IPS-18a (cell line): ENCODE data around the gene HDAC10.
"Not testable (repeated sequence)": the region's sequence is repeated elsewhere in the genome, so short reads cannot be mapped to it uniquely, and the experiment has no call there.

Experiments
- H3K27ac ChIP-seq: one replicate; pipeline ENCODE4 v1.5.1; 2013; ENCODE audit warnings: low read length
- H3K27me3 ChIP-seq: one replicate; pipeline ENCODE4 v1.6.1; 2013; ENCODE audit warnings: mild to moderate bottlenecking, low read length; ENCODE audit not compliant: control insufficient read depth, insufficient read depth
- H3K36me3 ChIP-seq: one replicate; pipeline ENCODE4 v1.6.1; 2013; ENCODE audit warnings: low read depth, low read length; ENCODE audit not compliant: control insufficient read depth
- H3K4me1 ChIP-seq: one replicate; pipeline ENCODE4 v1.6.1; 2013; ENCODE audit warnings: low read depth, low read length; ENCODE audit not compliant: control insufficient read depth
- H3K4me3 ChIP-seq: one replicate; pipeline ENCODE4 v1.5.1; 2013; ENCODE audit warnings: low read length
- H3K9ac ChIP-seq: one replicate; pipeline ENCODE4 v1.6.1; 2013; ENCODE audit warnings: mild to moderate bottlenecking, low read length, moderate library complexity
- H3K9me3 ChIP-seq: one replicate; pipeline ENCODE4 v1.6.1; 2013; ENCODE audit warnings: low read depth, low read length; ENCODE audit not compliant: control insufficient read depth

The HDAC10 gene

GRCh38 chr22:50213263-50213662 is 37.8 kb downstream of the HDAC10 start:
- H3K27me3 ChIP-seq, result no peaks in the 10 kb centered on the region
- H3K4me3 ChIP-seq, result no peak overlapping the region
- no peak overlapping the region for H3K9ac ChIP-seq
- peaks cover 43% of the 10 kb centered on the region for H3K36me3 ChIP-seq
- H3K27ac ChIP-seq, result no peak overlapping the region
- H3K9me3 ChIP-seq, result no peaks in the 10 kb centered on the region
- H3K4me1 ChIP-seq, result no peaks in the 10 kb centered on the region

GRCh38 chr22:50211147-50211546 is 39.9 kb downstream of the HDAC10 start:
- Histone ChIP-seq H3K36me3 (peaks cover 39% of the 10 kb centered on the region), H3K9me3 (no peaks in the 10 kb centered on the region), H3K4me3 (no peak overlapping the region)

GRCh38 chr22:50210378-50211139 is 40.5 kb downstream of the HDAC10 start:
- no peak overlapping the region for H3K9ac ChIP-seq
- peaks cover 4% of the 10 kb centered on the region for H3K4me1 ChIP-seq
- no peak overlapping the region for H3K27ac ChIP-seq
- H3K4me3 ChIP-seq, result no peak overlapping the region
- H3K9me3 ChIP-seq, result no peaks in the 10 kb centered on the region
- H3K27me3 ChIP-seq, result no peaks in the 10 kb centered on the region
- peaks cover 36% of the 10 kb centered on the region for H3K36me3 ChIP-seq

More at GRCh38 chr22:50211147-50211546, 39.9 kb downstream of the HDAC10 start:
- peaks cover 3% of the 10 kb centered on the region for H3K4me1 ChIP-seq
- no peak overlapping the region for H3K9ac ChIP-seq
- H3K27me3 ChIP-seq, result no peaks in the 10 kb centered on the region
- H3K27ac ChIP-seq, result no peak overlapping the region

GRCh38 chr22:50209893-50210292 is 41.2 kb downstream of the HDAC10 start:
- Histone ChIP-seq H3K4me3 (no peak overlapping the region), H3K27me3 (no peaks in the 10 kb centered on the region), H3K4me1 (peaks cover 4% of the 10 kb centered on the region), H3K27ac (no peak overlapping the region), H3K36me3 (peaks cover 34% of the 10 kb centered on the region), H3K9me3 (no peaks in the 10 kb centered on the region), H3K9ac (no peak overlapping the region)

GRCh38 chr22:50208939-50209892 is 41.8 kb downstream of the HDAC10 start:
- Histone ChIP-seq H3K9ac (no peak overlapping the region), H3K27ac (no peak overlapping the region), H3K9me3 (no peaks in the 10 kb centered on the region), H3K4me3 (no peak overlapping the region), H3K27me3 (no peaks in the 10 kb centered on the region), H3K36me3 (peaks cover 31% of the 10 kb centered on the region), H3K4me1 (peaks cover 4% of the 10 kb centered on the region)

GRCh38 chr22:50208430-50208938 is 42.6 kb downstream of the HDAC10 start:
- H3K36me3 ChIP-seq, result peaks cover 35% of the 10 kb centered on the region
- H3K27me3 ChIP-seq, result no peaks in the 10 kb centered on the region
- no peak overlapping the region for H3K9ac ChIP-seq
- H3K4me1 ChIP-seq, result peaks cover 4% of the 10 kb centered on the region
- H3K27ac ChIP-seq, result no peak overlapping the region
- no peaks in the 10 kb centered on the region for H3K9me3 ChIP-seq
- H3K4me3 ChIP-seq, result no peak overlapping the region

GRCh38 chr22:50207383-50208140 is 43.5 kb downstream of the HDAC10 start:
- H3K9ac ChIP-seq, result no peak overlapping the region
- H3K9me3 ChIP-seq, result no peaks in the 10 kb centered on the region
- peaks cover 27% of the 10 kb centered on the region for H3K36me3 ChIP-seq
- H3K27me3 ChIP-seq, result no peaks in the 10 kb centered on the region
- peaks cover 4% of the 10 kb centered on the region for H3K4me1 ChIP-seq
- H3K4me3 ChIP-seq, result no peak overlapping the region
- H3K27ac ChIP-seq, result no peak overlapping the region

- Histone ChIP-seq H3K4me3 (no peak overlapping the region), H3K9me3 (no peaks in the 10 kb centered on the region), H3K9ac (no peak overlapping the region), H3K36me3 (peaks cover 27% of the 10 kb centered on the region), H3K27ac (no peak overlapping the region), H3K27me3 (no peaks in the 10 kb centered on the region), H3K4me1 (peaks cover 9% of the 10 kb centered on the region)
Measured at GRCh38 chr22:50206599-50206998, 44.5 kb downstream of the HDAC10 start.

GRCh38 chr22:50205781-50206569 is 45.1 kb downstream of the HDAC10 start:
- H3K4me3 ChIP-seq, result no peak overlapping the region
- H3K4me1 ChIP-seq, result peaks cover 9% of the 10 kb centered on the region
- H3K9me3 ChIP-seq, result no peaks in the 10 kb centered on the region
- H3K27me3 ChIP-seq, result no peaks in the 10 kb centered on the region
- H3K36me3 ChIP-seq, result peaks cover 21% of the 10 kb centered on the region
- no peak overlapping the region for H3K27ac ChIP-seq
- no peak overlapping the region for H3K9ac ChIP-seq

GRCh38 chr22:50204998-50205397 is 46.1 kb downstream of the HDAC10 start:
- peaks cover 19% of the 10 kb centered on the region for H3K36me3 ChIP-seq
- H3K27ac ChIP-seq, H3K9me3 ChIP-seq, H3K9ac ChIP-seq, H3K27me3 ChIP-seq, H3K4me1 ChIP-seq, H3K4me3 ChIP-seq: not testable (repeated sequence)
